B cell (primary cell): ENCODE results near the gene TBL1XR1. TPM values are rescaled to one million over a fixed set of nuclear protein-coding genes. Genes with fewer than 3 reads are reported as not detected.

Source experiments
- ATAC-seq: fragments of 200-7000 bp; cut with Tn5 transposase; one replicate; pipeline ENCODE4 v1.10.0; 2021; ENCODE audit warnings: low read depth, mild to moderate bottlenecking, moderate number of reproducible peaks, moderate library complexity
- CTCF ChIA-PET: fragments of 350-600 bp; sonication (Branson Sonifier 250); formaldehyde crosslinking; loops from one replicate; lab custom pipeline; 2021; ENCODE audit warnings: antibody characterized with exemption, inconsistent platforms; lab: Charles Lee
- POLR2A ChIA-PET: fragments of 350-600 bp; sonication (Branson Sonifier 250); formaldehyde crosslinking; loops from one replicate; lab custom pipeline; 2021; ENCODE audit warnings: antibody characterized with exemption; lab: Charles Lee
- DNase-seq: peaks from one replicate; pipeline ENCODE4 v3.0.0; 2013
- H2AFZ ChIP-seq: 2 replicates; pipeline ENCODE4 v1.6.1; 2012; ENCODE audit warnings: mild to moderate bottlenecking, low read depth, low read length; ENCODE audit not compliant: insufficient read depth, poor library complexity, severe bottlenecking
- H3K27ac ChIP-seq, 2 donors: 1 replicate in 1 of 2; 2 replicates in 1 of 2; pipeline ENCODE4 v1.5.1; 2012 to 2013; ENCODE audit warnings: low read length in 2 of 2, mild to moderate bottlenecking in 2 of 2, moderate library complexity in 1 of 2
- H3K27me3 ChIP-seq, 4 experiments: fragments of 200-600 bp in 1 of 4; sonication (generic) in 1 of 4; replicated peaks in 1 of 4; 1 replicate in 2 of 4; 2 replicates in 2 of 4; pipeline versions ENCODE4 v1.6.1 to v1.7.0; 2013 to 2016; ENCODE audit warnings: low read length in 3 of 4, mild to moderate bottlenecking in 2 of 4, mixed read lengths in 1 of 4, moderate library complexity in 1 of 4; ENCODE audit not compliant: insufficient read depth in 4 of 4, control insufficient read depth in 3 of 4; ENCODE audit errors: control extremely low read depth in 1 of 4
- H3K36me3 ChIP-seq, 2 experiments: replicated peaks in 1 of 2; 1 replicate in 1 of 2; 2 replicates in 1 of 2; pipeline versions ENCODE4 v1.6.1 to v1.7.1; 2013; ENCODE audit warnings: low read length in 1 of 2; ENCODE audit not compliant: insufficient read depth in 2 of 2, control insufficient read depth in 1 of 2; ENCODE audit errors: control extremely low read depth in 1 of 2, extremely low read depth in 1 of 2
- H3K4me1 ChIP-seq, 2 donors: fragments of 200-600 bp in 1 of 2; sonication (generic) in 1 of 2; 1 replicate in 1 of 2; 2 replicates in 1 of 2; pipeline versions ENCODE4 v1.5.1 to v1.6.1; 2013 to 2017; ENCODE audit warnings: low read length in 2 of 2; ENCODE audit not compliant: control insufficient read depth in 2 of 2, insufficient read depth in 2 of 2
- H3K4me2 ChIP-seq: replicated peaks from 2 replicates; pipeline ENCODE3; 2012; ENCODE audit warnings: mild to moderate bottlenecking, low read depth, low read length; ENCODE audit not compliant: poor library complexity, severe bottlenecking
- H3K4me3 ChIP-seq, 5 experiments: fragments of 200-600 bp in 1 of 5; sonication (generic) in 1 of 5; 1 replicate in 3 of 5; 2 replicates in 2 of 5; pipeline versions ENCODE4 v1.5.1 to v1.7.0; 2011 to 2016; ENCODE audit warnings: low read length in 4 of 5, mild to moderate bottlenecking in 4 of 5, low read depth in 2 of 5, control low read depth in 1 of 5, moderate library complexity in 1 of 5; ENCODE audit not compliant: insufficient read depth in 1 of 5; ENCODE audit errors: control extremely low read depth in 1 of 5, extremely low read depth in 1 of 5
- H3K79me2 ChIP-seq: fragments of 200-600 bp; sonication (generic); one replicate; pipeline ENCODE4 v1.6.0; 2016; ENCODE audit warnings: low read length; ENCODE audit not compliant: control insufficient read depth, insufficient read depth
- H3K9ac ChIP-seq: fragments of 200-600 bp; sonication (generic); 2 replicates; pipeline ENCODE4 v1.6.1; 2017; ENCODE audit warnings: mild to moderate bottlenecking, low read length, moderate library complexity
- H3K9me3 ChIP-seq, 3 donors: one replicate each; pipeline versions ENCODE4 v1.6.1 to v1.7.1; 2013; ENCODE audit warnings: low read length in 2 of 3; ENCODE audit not compliant: control insufficient read depth in 2 of 3, insufficient read depth in 1 of 3; ENCODE audit errors: control extremely low read depth in 1 of 3
- H4K20me1 ChIP-seq: 2 replicates; pipeline ENCODE4 v1.6.0; 2012; ENCODE audit warnings: mild to moderate bottlenecking, low read length; ENCODE audit not compliant: insufficient read depth, control insufficient read depth, poor library complexity, severe bottlenecking
- H3K27ac Mint-ChIP-seq: one replicate; pipeline ENCODE4 v1.8.0; 2021; ENCODE audit warnings: mixed read lengths
- H3K27me3 Mint-ChIP-seq: one replicate; pipeline ENCODE4 v1.8.0; 2021; ENCODE audit warnings: mixed read lengths
- H3K4me1 Mint-ChIP-seq: one replicate; pipeline ENCODE4 v1.8.0; 2021; ENCODE audit warnings: mixed read lengths
- H3K4me3 Mint-ChIP-seq: one replicate; pipeline ENCODE4 v1.8.0; 2021; ENCODE audit warnings: mixed read lengths
- H3K9me3 Mint-ChIP-seq: one replicate; pipeline ENCODE4 v1.8.0; 2022; ENCODE audit warnings: mixed read lengths; ENCODE audit not compliant: insufficient read depth
- CTCF ChIP-seq: fragments of 200-600 bp; IDR thresholded peaks from one replicate; pipeline ENCODE4 v1.8.0; 2022; ENCODE audit warnings: antibody characterized with exemption, mild to moderate bottlenecking
- EZH2 ChIP-seq: IDR thresholded peaks from 2 replicates; pipeline ENCODE4 v1.6.1; 2012; ENCODE audit warnings: borderline replicate concordance, low read depth, mild to moderate bottlenecking, moderate library complexity, low read length; ENCODE audit not compliant: insufficient read depth, poor library complexity, severe bottlenecking
- WGBS: methylation state at CpG from one replicate; pipeline ENCODE4 v1.1.5; 2013; ENCODE audit warnings: missing lambda C conversion rate; ENCODE audit not compliant: insufficient coverage; 5-methylcytosine and 5-hydroxymethylcytosine counted together
- intact Hi-C: fragments of 100-400 bp; cut with micrococcal nuclease; formaldehyde crosslinking; loops from one replicate; pipeline ENCODE4 v1.10.0; 2022
- polyA plus RNA-seq: library from polyadenylated mRNA; depleted of rRNA; stranded (reverse); fragments of >200 nt; gene quantifications from 2 replicates; pipeline ENCODE4 v1.2.3, GENCODE V29; 2012
- total RNA-seq, 2 donors: library from RNA; stranded (reverse); fragments of 120-200 nt in 1 of 2; gene quantifications; 1 replicate in 1 of 2; 2 replicates in 1 of 2; pipeline versions ENCODE4 v1.2.3 to v1.2.4, GENCODE V29; 2013 to 2022

The TBL1XR1 gene
- total and polyA plus RNA-seq, 2 donors (not counting 1 experiment from before 2014, with no cell fraction given): 17.6 to 128 TPM

- 100% methylated on average over 2 of the region's 2 CpGs for WGBS
- Histone ChIP-seq H3K27ac (no peak overlapping the region), H3K27me3 (no peaks in the 10 kb centered on the region), H3K4me3 (no peak overlapping the region), H3K36me3 (no peaks in the 10 kb centered on the region), H3K4me2 (no peak overlapping the region), H3K4me1 (peaks cover 8 to 11% of the 10 kb centered on the region in 2 donors), H3K9me3 (no peaks in the 10 kb centered on the region), H4K20me1 (peaks cover 15% of the 10 kb centered on the region), H3K9ac (no peak overlapping the region), H3K79me2 (peaks cover 53% of the 10 kb centered on the region), H2AFZ (no peak overlapping the region)
- H3K4me1 Mint-ChIP-seq: peaks cover 26% of the 10 kb centered on the region
- intact Hi-C loops: no loop called here
- DNase-seq (no peak), ATAC-seq (no peak)
- no peak overlapping the region for H3K27ac Mint-ChIP-seq
- no peak overlapping the region for H3K4me3 Mint-ChIP-seq
- H3K9me3 Mint-ChIP-seq: no peaks in the 10 kb centered on the region
- ChIA-PET POLR2A (no interaction called here), CTCF (no interaction called here)
- H3K27me3 Mint-ChIP-seq: no peaks in the 10 kb centered on the region
- TF ChIP-seq CTCF (no peak), EZH2 (no peak)
These were observed 135.1 kb downstream of the TBL1XR1 start for GRCh38 chr3:177062052-177062732.

- Histone ChIP-seq H3K4me2 (no peak overlapping the region), H2AFZ (no peak overlapping the region), H3K36me3 (no peaks in the 10 kb centered on the region), H3K27me3 (no peaks in the 10 kb centered on the region), H3K27ac (no peak overlapping the region), H3K4me1 (peaks cover 8 to 9% of the 10 kb centered on the region in 2 donors), H4K20me1 (peaks cover 13% of the 10 kb centered on the region), H3K9me3 (no peaks in the 10 kb centered on the region), H3K79me2 (peaks cover 47% of the 10 kb centered on the region), H3K4me3 (no peak overlapping the region), H3K9ac (no peak overlapping the region)
- Mint-ChIP-seq H3K9me3 (no peaks in the 10 kb centered on the region), H3K27ac (no peak overlapping the region), H3K27me3 (no peaks in the 10 kb centered on the region), H3K4me3 (no peak overlapping the region), H3K4me1 (peaks cover 23% of the 10 kb centered on the region)
- intact Hi-C loops: no loop called here
- no peak for ATAC-seq
- no peak for DNase-seq
- WGBS: no CpG with 5 or more reads among the region's 4 CpGs
- ChIA-PET POLR2A (no interaction called here), CTCF (no interaction called here)
- TF ChIP-seq CTCF (no peak), EZH2 (no peak)
These were observed 135.9 kb downstream of the TBL1XR1 start for GRCh38 chr3:177061369-177061768.
